Measurements from ENCODE around the gene A2M. TPM values are rescaled to one million over a fixed set of nuclear protein-coding genes. Genes with fewer than 3 reads are reported as not detected.

The A2M gene
- total and polyA plus RNA-seq, 2 of the 8 experiments (the other 6 are each of a cell fraction or from before 2014, with no cell fraction given) = 0.15 TPM; not detected in 1

GRCh38 chr12:9043766-9044165 is 72.0 kb downstream of the A2M start (continued):
- TF ChIP-seq SAP30 (IDR thresholded peaks at IDR 0.05; ENCODE audit: insufficient read depth, insufficient replicate concordance, low read length) = no peak
- TF ChIP-seq SP1 (IDR thresholded peaks at IDR 0.05; ENCODE audit: low read depth, low read length) = no peak

Measured in H1 (cell line).